ENCODE measurements around the gene TACO1.

TACO1 gene

GRCh38 chr17:63596856-63597586 lies 3.7 kb upstream of the TACO1 start:
- Histone ChIP-seq H3K27me3 (ENCODE audit: control insufficient read depth in 2 of 2, insufficient read depth in 2 of 2, low read length in 2 of 2) (no peaks in the 10 kb centered on the region), H3K36me3 (ENCODE audit: control insufficient read depth in 2 of 2, insufficient read depth in 2 of 2, low read length in 2 of 2) (peaks cover 0 to 3% of the 10 kb centered on the region in 2 donors), H3K4me1 (ENCODE audit: control insufficient read depth in 2 of 2, insufficient read depth in 2 of 2, low read length in 2 of 2) (peaks cover 14 to 19% of the 10 kb centered on the region in 2 donors), H3K9ac (ENCODE audit: low read depth in 1 of 2, low read length in 2 of 2) (no peak overlapping the region), H3K9me3 (ENCODE audit: control insufficient read depth in 2 of 2, low read length in 2 of 2) (no peaks in the 10 kb centered on the region), H3K27ac (ENCODE audit: low read depth in 2 of 2, low read length in 2 of 2) (no peak overlapping the region), H3K4me3 (ENCODE audit: low read length in 2 of 2) (no peak overlapping the region)

GRCh38 chr17:63598281-63598680 lies 2.4 kb upstream of the TACO1 start:
- H3K27me3 ChIP-seq (ENCODE audit: control insufficient read depth in 2 of 2, insufficient read depth in 2 of 2, low read length in 2 of 2): no peaks in the 10 kb centered on the region
- peaks cover 0 to under 1% of the 10 kb centered on the region in 2 donors for H3K36me3 ChIP-seq (ENCODE audit: control insufficient read depth in 2 of 2, insufficient read depth in 2 of 2, low read length in 2 of 2)
- H3K9ac ChIP-seq (ENCODE audit: low read depth in 1 of 2, low read length in 2 of 2): no peak overlapping the region
- H3K4me3 ChIP-seq (ENCODE audit: low read length in 2 of 2): no peak overlapping the region
- H3K4me1 ChIP-seq (ENCODE audit: control insufficient read depth in 2 of 2, insufficient read depth in 2 of 2, low read length in 2 of 2): peaks cover 17 to 20% of the 10 kb centered on the region in 2 donors
- H3K27ac ChIP-seq (ENCODE audit: low read depth in 2 of 2, low read length in 2 of 2): no peak overlapping the region
- H3K9me3 ChIP-seq (ENCODE audit: control insufficient read depth in 2 of 2, low read length in 2 of 2): no peaks in the 10 kb centered on the region

GRCh38 chr17:63601439-63602371 lies 1.0 kb downstream of the TACO1 start:
- Histone ChIP-seq H3K4me1 (ENCODE audit: control insufficient read depth in 2 of 2, insufficient read depth in 2 of 2, low read length in 2 of 2) (peaks cover 17 to 20% of the 10 kb centered on the region in 2 donors), H3K9ac (ENCODE audit: low read depth in 1 of 2, low read length in 2 of 2) (peak overlapping the region; percentile 81 to 83), H3K36me3 (ENCODE audit: control insufficient read depth in 2 of 2, insufficient read depth in 2 of 2, low read length in 2 of 2) (peaks cover 20 to 25% of the 10 kb centered on the region in 2 donors), H3K4me3 (ENCODE audit: low read length in 2 of 2) (peak overlapping the region; percentile 60 to 94), H3K27ac (ENCODE audit: low read depth in 2 of 2, low read length in 2 of 2) (peak overlapping the region; percentile 72 to 82), H3K9me3 (ENCODE audit: control insufficient read depth in 2 of 2, low read length in 2 of 2) (no peaks in the 10 kb centered on the region), H3K27me3 (ENCODE audit: control insufficient read depth in 2 of 2, insufficient read depth in 2 of 2, low read length in 2 of 2) (no peaks in the 10 kb centered on the region)

- H3K9me3 ChIP-seq (ENCODE audit: control insufficient read depth in 2 of 2, low read length in 2 of 2): no peaks in the 10 kb centered on the region
- no peaks in the 10 kb centered on the region for H3K27me3 ChIP-seq (ENCODE audit: control insufficient read depth in 2 of 2, insufficient read depth in 2 of 2, low read length in 2 of 2)
- no peak overlapping the region for H3K9ac ChIP-seq (ENCODE audit: low read depth in 1 of 2, low read length in 2 of 2)
- no peak overlapping the region for H3K27ac ChIP-seq (ENCODE audit: low read depth in 2 of 2, low read length in 2 of 2)
- H3K4me1 ChIP-seq (ENCODE audit: control insufficient read depth in 2 of 2, insufficient read depth in 2 of 2, low read length in 2 of 2): no peaks in the 10 kb centered on the region
- no peak overlapping the region for H3K4me3 ChIP-seq (ENCODE audit: low read length in 2 of 2)
- H3K36me3 ChIP-seq (ENCODE audit: control insufficient read depth in 2 of 2, insufficient read depth in 2 of 2, low read length in 2 of 2): peaks cover 35 to 46% of the 10 kb centered on the region in 2 donors
Observed at GRCh38 chr17:63609816-63610573, 9.3 kb downstream of the TACO1 start.

- Histone ChIP-seq H3K36me3 (ENCODE audit: control insufficient read depth in 2 of 2, insufficient read depth in 2 of 2, low read length in 2 of 2) (peaks cover 27 to 38% of the 10 kb centered on the region in 2 donors), H3K27me3 (ENCODE audit: control insufficient read depth in 2 of 2, insufficient read depth in 2 of 2, low read length in 2 of 2) (no peaks in the 10 kb centered on the region), H3K27ac (ENCODE audit: low read depth in 2 of 2, low read length in 2 of 2) (no peak overlapping the region)
Observed at GRCh38 chr17:63610854-63611253, 10.2 kb downstream of the TACO1 start.

GRCh38 chr17:63611354-63611753 lies 10.7 kb downstream of the TACO1 start:
- Histone ChIP-seq H3K36me3 (ENCODE audit: control insufficient read depth in 2 of 2, insufficient read depth in 2 of 2, low read length in 2 of 2) (peaks cover 22 to 33% of the 10 kb centered on the region in 2 donors), H3K9ac (ENCODE audit: low read depth in 1 of 2, low read length in 2 of 2) (no peak overlapping the region), H3K9me3 (ENCODE audit: control insufficient read depth in 2 of 2, low read length in 2 of 2) (no peaks in the 10 kb centered on the region), H3K27me3 (ENCODE audit: control insufficient read depth in 2 of 2, insufficient read depth in 2 of 2, low read length in 2 of 2) (no peaks in the 10 kb centered on the region), H3K27ac (ENCODE audit: low read depth in 2 of 2, low read length in 2 of 2) (no peak overlapping the region), H3K4me3 (ENCODE audit: low read length in 2 of 2) (no peak overlapping the region), H3K4me1 (ENCODE audit: control insufficient read depth in 2 of 2, insufficient read depth in 2 of 2, low read length in 2 of 2) (no peaks in the 10 kb centered on the region)

More at GRCh38 chr17:63610854-63611253, 10.2 kb downstream of the TACO1 start:
- H3K9ac ChIP-seq (ENCODE audit: low read depth in 1 of 2, low read length in 2 of 2): no peak overlapping the region
- H3K4me3 ChIP-seq (ENCODE audit: low read length in 2 of 2): no peak overlapping the region
- no peaks in the 10 kb centered on the region for H3K4me1 ChIP-seq (ENCODE audit: control insufficient read depth in 2 of 2, insufficient read depth in 2 of 2, low read length in 2 of 2)
- H3K9me3 ChIP-seq (ENCODE audit: control insufficient read depth in 2 of 2, low read length in 2 of 2): no peaks in the 10 kb centered on the region

- Histone ChIP-seq H3K36me3 (ENCODE audit: control insufficient read depth in 2 of 2, insufficient read depth in 2 of 2, low read length in 2 of 2) (peaks cover 4 to 12% of the 10 kb centered on the region in 2 donors), H3K9ac (ENCODE audit: low read depth in 1 of 2, low read length in 2 of 2) (no peak overlapping the region), H3K4me3 (ENCODE audit: low read length in 2 of 2) (no peak overlapping the region)
Observed at GRCh38 chr17:63613663-63614062, 13.0 kb downstream of the TACO1 start.

GRCh38 chr17:63621229-63621683 lies 20.6 kb downstream of the TACO1 start:
- H3K27ac ChIP-seq (ENCODE audit: low read depth in 2 of 2, low read length in 2 of 2): peak overlapping the region; percentile 58 to 72
- H3K36me3 ChIP-seq (ENCODE audit: control insufficient read depth in 2 of 2, insufficient read depth in 2 of 2, low read length in 2 of 2): no peaks in the 10 kb centered on the region
- peaks cover 3 to 12% of the 10 kb centered on the region in 2 donors for H3K4me1 ChIP-seq (ENCODE audit: control insufficient read depth in 2 of 2, insufficient read depth in 2 of 2, low read length in 2 of 2)
- peak overlapping the region; percentile 74 to 82 for H3K4me3 ChIP-seq (ENCODE audit: low read length in 2 of 2)
- H3K9ac ChIP-seq (ENCODE audit: low read depth in 1 of 2, low read length in 2 of 2): peak overlapping the region; percentile 32 to 80
- no peaks in the 10 kb centered on the region for H3K9me3 ChIP-seq (ENCODE audit: control insufficient read depth in 2 of 2, low read length in 2 of 2)
- H3K27me3 ChIP-seq (ENCODE audit: control insufficient read depth in 2 of 2, insufficient read depth in 2 of 2, low read length in 2 of 2): no peaks in the 10 kb centered on the region

More at GRCh38 chr17:63613663-63614062, 13.0 kb downstream of the TACO1 start:
- Histone ChIP-seq H3K4me1 (ENCODE audit: control insufficient read depth in 2 of 2, insufficient read depth in 2 of 2, low read length in 2 of 2) (no peaks in the 10 kb centered on the region), H3K9me3 (ENCODE audit: control insufficient read depth in 2 of 2, low read length in 2 of 2) (no peaks in the 10 kb centered on the region), H3K27me3 (ENCODE audit: control insufficient read depth in 2 of 2, insufficient read depth in 2 of 2, low read length in 2 of 2) (no peaks in the 10 kb centered on the region), H3K27ac (ENCODE audit: low read depth in 2 of 2, low read length in 2 of 2) (no peak overlapping the region)

- Histone ChIP-seq H3K27ac (ENCODE audit: low read depth in 2 of 2, low read length in 2 of 2) (peak within 1 kb of the TSS; percentile 69 to 74), H3K27me3 (ENCODE audit: control insufficient read depth in 2 of 2, insufficient read depth in 2 of 2, low read length in 2 of 2) (no peaks in the 10 kb centered on the region), H3K4me3 (ENCODE audit: low read length in 2 of 2) (peak within 1 kb of the TSS; percentile 78 to 82), H3K9me3 (ENCODE audit: control insufficient read depth in 2 of 2, low read length in 2 of 2) (no peaks in the 10 kb centered on the region), H3K36me3 (ENCODE audit: control insufficient read depth in 2 of 2, insufficient read depth in 2 of 2, low read length in 2 of 2) (no peaks in the 10 kb centered on the region), H3K9ac (ENCODE audit: low read depth in 1 of 2, low read length in 2 of 2) (peak within 1 kb of the TSS; percentile 68 to 80), H3K4me1 (ENCODE audit: control insufficient read depth in 2 of 2, insufficient read depth in 2 of 2, low read length in 2 of 2) (peaks cover 3 to 13% of the 10 kb centered on the region in 2 donors)
Observed at GRCh38 chr17:63621684-63622573, 21.2 kb downstream of the TACO1 start, which contains the start of gene MAP3K3. TSS of gene MAP3K3 (plus strand) at chr17:63622417. CDS start at chr17:63622760, 343 bp downstream.
